Activated B cell treated with CpG ODN at 0.5 μM for 24 hours (primary cell): ENCODE data around the gene ABCB6. TPM values are rescaled to one million over a fixed set of nuclear protein-coding genes. Genes with fewer than 3 reads are reported as not detected.

Experiments used
- ATAC-seq: fragments of 200-7000 bp; cut with Tn5 transposase; one replicate; pipeline ENCODE4 v1.10.0; 2021; ENCODE audit warnings: low read depth, mild to moderate bottlenecking, moderate library complexity
- CTCF ChIA-PET: fragments of 350-600 bp; sonication (Branson Sonifier 250); formaldehyde crosslinking; loops from one replicate; lab custom pipeline; 2021; ENCODE audit warnings: antibody characterized with exemption; lab: Charles Lee
- POLR2A ChIA-PET: fragments of 350-600 bp; sonication (Branson Sonifier 250); formaldehyde crosslinking; loops from one replicate; lab custom pipeline; 2021; ENCODE audit warnings: antibody characterized with exemption; lab: Charles Lee
- DNase-seq: peaks from one replicate; pipeline ENCODE4 v3.0.0; 2022
- H3K27ac Mint-ChIP-seq: one replicate; pipeline ENCODE4 v1.8.0; 2020; ENCODE audit warnings: mixed read lengths
- H3K27me3 Mint-ChIP-seq: one replicate; pipeline ENCODE4 v1.8.0; 2021; ENCODE audit warnings: mixed read lengths
- H3K36me3 Mint-ChIP-seq: one replicate; pipeline ENCODE4 v1.8.0; 2021; ENCODE audit warnings: low read depth, mixed read lengths
- H3K4me1 Mint-ChIP-seq: one replicate; pipeline ENCODE4 v1.8.0; 2021; ENCODE audit warnings: mixed read lengths
- H3K4me3 Mint-ChIP-seq: one replicate; pipeline ENCODE4 v1.8.0; 2020; ENCODE audit warnings: mild to moderate bottlenecking, mixed read lengths
- H3K9me3 Mint-ChIP-seq: one replicate; pipeline ENCODE4 v1.8.0; 2020; ENCODE audit warnings: mixed read lengths
- CTCF ChIP-seq: fragments of 200-600 bp; IDR thresholded peaks from one replicate; pipeline ENCODE4 v1.8.0; 2022; ENCODE audit warnings: antibody characterized with exemption, mild to moderate bottlenecking
- intact Hi-C: fragments of 100-400 bp; cut with micrococcal nuclease; formaldehyde crosslinking; loops from one replicate; pipeline ENCODE4 v1.15.1; 2024
- total RNA-seq: library from RNA; stranded (reverse); gene quantifications from 2 replicates; pipeline ENCODE4 v1.2.3, GENCODE V29; 2022

The ABCB6 gene
- total RNA-seq, 1 donor from 2014 or later: 16.6 TPM

GRCh38 chr2:219175928-219176817 is 42.6 kb downstream of the ABCB6 start:
- intact Hi-C loops: loop anchor here (1.0 to 5.0 kb wide), 13 partner anchors 16 to 959 kb away; partner anchors contain the start of genes AAMP, ARPC2, BCS1L and CNOT9
- H3K27me3 Mint-ChIP-seq: no peaks in the 10 kb centered on the region
- H3K36me3 Mint-ChIP-seq: peaks cover 78% of the 10 kb centered on the region
- peaks cover 40% of the 10 kb centered on the region for H3K4me1 Mint-ChIP-seq
- DNase-seq (peak; percentile 69), ATAC-seq (peak; percentile 57)
- peak overlapping the region; percentile 96 for H3K4me3 Mint-ChIP-seq
- POLR2A ChIA-PET: interaction anchor here (0.5 to 4.7 kb wide), 34 partner anchors 8 to 957 kb away, joined by 3 to 98 read pairs (median 5); partner anchors contain the start of genes ABCB6, ANKZF1, ATG9A and DNAJB2
- CTCF ChIA-PET: interaction anchor here (1.0 to 4.7 kb wide), 10 partner anchors 17 to 123 kb away, joined by 3 to 33 read pairs (median 6); partner anchors contain the start of genes ABCB6, ANKZF1, ATG9A and DNAJB2
- peak overlapping the region; percentile 99 for H3K27ac Mint-ChIP-seq
- no peaks in the 10 kb centered on the region for H3K9me3 Mint-ChIP-seq
- TF ChIP-seq CTCF: no peak

GRCh38 chr2:219175486-219175885 is 43.3 kb downstream of the ABCB6 start:
- Mint-ChIP-seq H3K36me3 (peaks cover 75% of the 10 kb centered on the region), H3K9me3 (no peaks in the 10 kb centered on the region), H3K27me3 (no peaks in the 10 kb centered on the region), H3K27ac (peak overlapping the region; percentile 88), H3K4me3 (peak overlapping the region; percentile 96), H3K4me1 (peaks cover 40% of the 10 kb centered on the region)
- TF ChIP-seq CTCF: no peak
- CTCF ChIA-PET: interaction anchor here (1.0 to 4.7 kb wide), 8 partner anchors 16 to 123 kb away, joined by 4 to 33 read pairs (median 6); partner anchors contain the start of genes DNAJB2, NHEJ1 and ZFAND2B
- POLR2A ChIA-PET: interaction anchor here (0.5 to 4.7 kb wide), 20 partner anchors 9 to 807 kb away, joined by 3 to 98 read pairs (median 7); partner anchors contain the start of genes ABCB6, ANKZF1, ATG9A and DNAJB2
- DNase-seq: no peak
- ATAC-seq: no peak
- intact Hi-C loops: loop anchor here (5.0 kb wide), 8 partner anchors 322 to 958 kb away; partner anchors contain the start of genes AAMP, ARPC2, BCS1L and CNOT9

- H3K4me3 Mint-ChIP-seq: no peak overlapping the region
- ChIA-PET CTCF (interaction anchor here (1.4 to 4.7 kb wide), 6 partner anchors 16 to 120 kb away, joined by 3 to 33 read pairs (median 6); partner anchors contain the start of gene ZFAND2B), POLR2A (interaction anchor here (0.7 to 4.7 kb wide), 7 partner anchors 32 to 324 kb away, joined by 5 to 98 read pairs (median 32); partner anchors contain the start of genes ANKZF1, ATG9A, DNAJB2 and TUBA4A)
- ATAC-seq: no peak
- H3K27me3 Mint-ChIP-seq: no peaks in the 10 kb centered on the region
- peaks cover 37% of the 10 kb centered on the region for H3K4me1 Mint-ChIP-seq
- no peak for DNase-seq
- intact Hi-C loops: loop anchor here (5.0 kb wide), 8 partner anchors 322 to 958 kb away; partner anchors contain the start of genes AAMP, ARPC2, BCS1L and CNOT9
- no peak for TF ChIP-seq CTCF
- peaks cover 69% of the 10 kb centered on the region for H3K36me3 Mint-ChIP-seq
- no peaks in the 10 kb centered on the region for H3K9me3 Mint-ChIP-seq
- H3K27ac Mint-ChIP-seq: no peak overlapping the region
Observed at GRCh38 chr2:219174801-219175200, 44.0 kb downstream of the ABCB6 start.

- Mint-ChIP-seq H3K9me3 (no peaks in the 10 kb centered on the region), H3K4me3 (peak overlapping the region; percentile 69), H3K36me3 (peaks cover 66% of the 10 kb centered on the region), H3K4me1 (peaks cover 32% of the 10 kb centered on the region), H3K27me3 (no peaks in the 10 kb centered on the region), H3K27ac (peak overlapping the region; percentile 46)
- ATAC-seq (no peak), DNase-seq (no peak)
- intact Hi-C loops: no loop called here
- CTCF ChIA-PET: interaction anchor here (1.4 to 4.7 kb wide), 4 partner anchors 15 to 120 kb away, joined by 3 to 33 read pairs (median 8); partner anchors contain the start of gene ZFAND2B
- POLR2A ChIA-PET: interaction anchor here (0.8 to 4.7 kb wide), 4 partner anchors 13 to 105 kb away, joined by 3 to 89 read pairs (median 9); partner anchors contain the start of genes DNAJB2 and ZFAND2B
- TF ChIP-seq CTCF: no peak
Observed at GRCh38 chr2:219174146-219174545, 44.6 kb downstream of the ABCB6 start.
